ENCODE results near the gene TTLL10.

GRCh38 chr1:1182491-1183220, 9.0 kb downstream of the TTLL10 start:
- TF ChIP-seq CTCF (IDR thresholded peaks at IDR 0.05; ENCODE audit: insufficient read depth, low read length, poor library complexity, severe bottlenecking), result no peak
- TF ChIP-seq EZH2phosphoT487 (conservative IDR thresholded peaks at IDR 0.05; ENCODE audit: low read length), result no peak
